RWPE2 (cell line): Measurements from ENCODE around the gene DOK4.

Experiments
- ATAC-seq: fragments of 200-7000 bp; cut with Tn5 transposase; 3 replicates; pipeline ENCODE4 v1.9.1; 2021; ENCODE audit warnings: low read depth
- DNase-seq: peaks from one replicate; pipeline ENCODE4 v3.0.0-alpha.2; 2020; ENCODE audit warnings: low spot score
- H3K27ac ChIP-seq: fragments of 450-650 bp; 2 replicates; pipeline ENCODE4 v1.5.1; 2017; ENCODE audit warnings: mild to moderate bottlenecking; ENCODE audit not compliant: poor library complexity, severe bottlenecking
- H3K27me3 ChIP-seq: fragments of 250-450 bp; sonication (Bioruptor Pico); 2 replicates; pipeline ENCODE4 v1.5.1; 2021; ENCODE audit warnings: mild to moderate bottlenecking, moderate library complexity; ENCODE audit not compliant: insufficient read depth, poor library complexity, severe bottlenecking
- H3K36me3 ChIP-seq: fragments of 250-450 bp; sonication (Bioruptor Pico); 2 replicates; pipeline ENCODE4 v1.5.1; 2020; ENCODE audit warnings: low read depth, mild to moderate bottlenecking, moderate library complexity
- H3K4me1 ChIP-seq: fragments of 250-450 bp; sonication (Bioruptor Pico); 2 replicates; pipeline ENCODE4 v1.5.1; 2021; ENCODE audit warnings: mild to moderate bottlenecking, moderate library complexity; ENCODE audit not compliant: insufficient read depth, poor library complexity, severe bottlenecking
- H3K4me3 ChIP-seq: fragments of 250-450 bp; sonication (Bioruptor Pico); 2 replicates; pipeline ENCODE4 v1.5.1; 2021; ENCODE audit warnings: mild to moderate bottlenecking, moderate library complexity; ENCODE audit not compliant: severe bottlenecking
- H3K9me3 ChIP-seq: fragments of 250-450 bp; sonication (Bioruptor Pico); 2 replicates; pipeline ENCODE4 v1.5.1; 2021; ENCODE audit warnings: mild to moderate bottlenecking, moderate library complexity; ENCODE audit not compliant: severe bottlenecking
- CTCF ChIP-seq: fragments of 450-650 bp; IDR thresholded peaks from one replicate; pipeline ENCODE4 v1.5.1; 2017; ENCODE audit warnings: mild to moderate bottlenecking, moderate library complexity; ENCODE audit not compliant: poor library complexity, severe bottlenecking

Gene DOK4

GRCh38 chr16:57516176-57516725, 30.0 kb upstream of the DOK4 start:
- ATAC-seq, result no peak
- Histone ChIP-seq H3K4me3 (no peak overlapping the region), H3K9me3 (no peaks in the 10 kb centered on the region), H3K27me3 (no peaks in the 10 kb centered on the region), H3K4me1 (no peaks in the 10 kb centered on the region), H3K27ac (no peak overlapping the region), H3K36me3 (no peaks in the 10 kb centered on the region)
- no peak for TF ChIP-seq CTCF
- DNase-seq, result no peak

GRCh38 chr16:57514791-57515600, 28.7 kb upstream of the DOK4 start:
- DNase-seq, result no peak
- Histone ChIP-seq H3K27ac (no peak overlapping the region), H3K4me1 (no peaks in the 10 kb centered on the region), H3K27me3 (no peaks in the 10 kb centered on the region), H3K9me3 (no peaks in the 10 kb centered on the region), H3K36me3 (no peaks in the 10 kb centered on the region), H3K4me3 (no peak overlapping the region)
- TF ChIP-seq CTCF, result no peak
- no peak for ATAC-seq

- H3K9me3 ChIP-seq, result no peaks in the 10 kb centered on the region
- no peaks in the 10 kb centered on the region for H3K27me3 ChIP-seq
- H3K36me3 ChIP-seq, result no peaks in the 10 kb centered on the region
- H3K4me1 ChIP-seq, result no peaks in the 10 kb centered on the region
- ATAC-seq, result no peak
- no peak overlapping the region for H3K4me3 ChIP-seq
- no peak for TF ChIP-seq CTCF
- no peak for DNase-seq
- no peak overlapping the region for H3K27ac ChIP-seq
Observed at GRCh38 chr16:57514371-57514770, 28.1 kb upstream of the DOK4 start.

- no peaks in the 10 kb centered on the region for H3K36me3 ChIP-seq
- DNase-seq (no peak), ATAC-seq (no peak)
- no peaks in the 10 kb centered on the region for H3K27me3 ChIP-seq
- H3K4me3 ChIP-seq, result no peak overlapping the region
- H3K4me1 ChIP-seq, result no peaks in the 10 kb centered on the region
- H3K9me3 ChIP-seq, result no peaks in the 10 kb centered on the region
- no peak for TF ChIP-seq CTCF
- no peak overlapping the region for H3K27ac ChIP-seq
Observed at GRCh38 chr16:57513371-57514102, 27.2 kb upstream of the DOK4 start.
